Loucy (cell line): ENCODE results near the gene CGGBP1.

Experiments used
- EZH2phosphoT487 ChIP-seq: fragments of 200-600 bp; IDR thresholded peaks from 2 replicates; pipeline ENCODE4 v1.6.1; 2018; ENCODE audit warnings: antibody characterized with exemption, mild to moderate bottlenecking, moderate library complexity, borderline replicate concordance
- TF ChIP-seq, protein P1 (sequence below): fragments of 200-600 bp; sonication (generic); conservative IDR thresholded peaks from 2 replicates; pipeline ENCODE4 v1.5.1; 2014; ENCODE audit warnings: mild to moderate bottlenecking, antibody characterized with exemption, low read length

GRCh38 chr3:88075497-88075896, 16.7 kb upstream of the CGGBP1 start:
- TF ChIP-seq, protein P1, sequence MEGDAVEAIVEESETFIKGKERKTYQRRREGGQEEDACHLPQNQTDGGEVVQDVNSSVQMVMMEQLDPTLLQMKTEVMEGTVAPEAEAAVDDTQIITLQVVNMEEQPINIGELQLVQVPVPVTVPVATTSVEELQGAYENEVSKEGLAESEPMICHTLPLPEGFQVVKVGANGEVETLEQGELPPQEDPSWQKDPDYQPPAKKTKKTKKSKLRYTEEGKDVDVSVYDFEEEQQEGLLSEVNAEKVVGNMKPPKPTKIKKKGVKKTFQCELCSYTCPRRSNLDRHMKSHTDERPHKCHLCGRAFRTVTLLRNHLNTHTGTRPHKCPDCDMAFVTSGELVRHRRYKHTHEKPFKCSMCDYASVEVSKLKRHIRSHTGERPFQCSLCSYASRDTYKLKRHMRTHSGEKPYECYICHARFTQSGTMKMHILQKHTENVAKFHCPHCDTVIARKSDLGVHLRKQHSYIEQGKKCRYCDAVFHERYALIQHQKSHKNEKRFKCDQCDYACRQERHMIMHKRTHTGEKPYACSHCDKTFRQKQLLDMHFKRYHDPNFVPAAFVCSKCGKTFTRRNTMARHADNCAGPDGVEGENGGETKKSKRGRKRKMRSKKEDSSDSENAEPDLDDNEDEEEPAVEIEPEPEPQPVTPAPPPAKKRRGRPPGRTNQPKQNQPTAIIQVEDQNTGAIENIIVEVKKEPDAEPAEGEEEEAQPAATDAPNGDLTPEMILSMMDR = no peak
- no peak for TF ChIP-seq EZH2phosphoT487
